MCF 10A (cell line): ENCODE results near the gene NKG7. TPM values are rescaled to one million over a fixed set of nuclear protein-coding genes. Genes with fewer than 3 reads are reported as not detected.

Experiments
- BruUV-seq: library from RNA; stranded (reverse); fragments of 400-500 nt; replicated peaks from 2 replicates; lab custom pipeline; 2021; lab: Mats Ljungman, UMichigan
- CTCF ChIA-PET: fragments of 300-600 bp; sonication (Branson Sonifier 250); formaldehyde crosslinking; extraction: SDS; loops from one replicate; lab custom pipeline; 2021; ENCODE audit warnings: antibody characterized with exemption, inconsistent platforms; lab: Yijun Ruan, JAX
- POLR2A ChIA-PET: fragments of 300-600, 350-650 bp; sonication (Branson Sonifier 250); formaldehyde crosslinking; extraction: SDS; loops from one replicate; lab custom pipeline; 2020; ENCODE audit warnings: antibody characterized with exemption, inconsistent platforms; lab: Yijun Ruan, JAX
- DNase-seq: peaks from one replicate; pipeline ENCODE4 v3.0.0-alpha.2; 2018; ENCODE audit not compliant: unreplicated experiment
- H3K27ac Mint-ChIP-seq: one replicate; pipeline ENCODE4 v1.8.0; 2022; ENCODE audit warnings: mild to moderate bottlenecking, low read depth, mixed read lengths; ENCODE audit not compliant: unreplicated experiment
- H3K27me3 Mint-ChIP-seq: one replicate; pipeline ENCODE4 v1.8.0; 2022; ENCODE audit warnings: mixed read lengths; ENCODE audit not compliant: insufficient read depth, unreplicated experiment
- H3K36me3 Mint-ChIP-seq: one replicate; pipeline ENCODE4 v1.8.0; 2022; ENCODE audit warnings: mild to moderate bottlenecking, moderate library complexity, mixed read lengths; ENCODE audit not compliant: insufficient read depth, unreplicated experiment
- H3K4me1 Mint-ChIP-seq: one replicate; pipeline ENCODE4 v1.8.0; 2022; ENCODE audit warnings: mixed read lengths; ENCODE audit not compliant: insufficient read depth, unreplicated experiment
- H3K4me3 Mint-ChIP-seq: one replicate; pipeline ENCODE4 v1.8.0; 2022; ENCODE audit warnings: mild to moderate bottlenecking, moderate library complexity, mixed read lengths; ENCODE audit not compliant: unreplicated experiment
- H3K9me3 Mint-ChIP-seq: one replicate; pipeline ENCODE4 v1.8.0; 2022; ENCODE audit warnings: mixed read lengths; ENCODE audit not compliant: unreplicated experiment
- CTCF ChIP-seq: fragments of 200-600 bp; IDR thresholded peaks from one replicate; pipeline ENCODE4 v1.8.0; 2022; ENCODE audit warnings: antibody characterized with exemption, mild to moderate bottlenecking; ENCODE audit not compliant: unreplicated experiment
- intact Hi-C: fragments of 100-400 bp; cut with micrococcal nuclease; formaldehyde crosslinking; loops from 2 replicates; pipeline ENCODE4 v1.14.1; 2022
- total RNA-seq: library from RNA; stranded (reverse); gene quantifications from 2 replicates; pipeline ENCODE4 v1.2.3, GENCODE V29; 2022

The NKG7 gene
- total RNA-seq, 1 experiment from 2014 or later: not detected

GRCh38 chr19:51331193-51331592, 41.3 kb downstream of the NKG7 start:
- Mint-ChIP-seq H3K36me3 (peaks cover 7% of the 10 kb centered on the region), H3K4me1 (no peaks in the 10 kb centered on the region), H3K27ac (no peak overlapping the region), H3K9me3 (peaks cover 37% of the 10 kb centered on the region), H3K27me3 (no peaks in the 10 kb centered on the region), H3K4me3 (no peak overlapping the region)
- no TSS peak for BruUV-seq
- intact Hi-C loops: no loop called here
- CTCF ChIA-PET: interaction anchor here (0.6 kb wide), 1 partner anchor 208 kb away, joined by 3 read pairs; no protein-coding TSS in a partner anchor
- TF ChIP-seq CTCF: no peak
- POLR2A ChIA-PET: no interaction called here
- DNase-seq: no peak

GRCh38 chr19:51330366-51330765, 42.1 kb downstream of the NKG7 start:
- Mint-ChIP-seq H3K36me3 (peaks cover 11% of the 10 kb centered on the region), H3K27ac (no peak overlapping the region), H3K4me1 (no peaks in the 10 kb centered on the region), H3K27me3 (no peaks in the 10 kb centered on the region), H3K4me3 (no peak overlapping the region), H3K9me3 (peaks cover 36% of the 10 kb centered on the region)
- intact Hi-C loops: no loop called here
- ChIA-PET POLR2A (no interaction called here), CTCF (interaction anchor here (0.6 kb wide), 1 partner anchor 208 kb away, joined by 3 read pairs; no protein-coding TSS in a partner anchor)
- no peak for DNase-seq
- no TSS peak for BruUV-seq
- no peak for TF ChIP-seq CTCF

GRCh38 chr19:51329411-51329810, 43.0 kb downstream of the NKG7 start:
- ChIA-PET CTCF (no interaction called here), POLR2A (no interaction called here)
- H3K27me3 Mint-ChIP-seq: no peaks in the 10 kb centered on the region
- no TSS peak for BruUV-seq
- H3K36me3 Mint-ChIP-seq: peaks cover 15% of the 10 kb centered on the region
- H3K4me1 Mint-ChIP-seq: no peaks in the 10 kb centered on the region
- H3K27ac Mint-ChIP-seq: no peak overlapping the region
- intact Hi-C loops: no loop called here
- H3K4me3 Mint-ChIP-seq: no peak overlapping the region
- TF ChIP-seq CTCF: no peak
- H3K9me3 Mint-ChIP-seq: peaks cover 34% of the 10 kb centered on the region
- DNase-seq: no peak

GRCh38 chr19:51327066-51328001, 45.1 kb downstream of the NKG7 start:
- Mint-ChIP-seq H3K27me3 (no peaks in the 10 kb centered on the region), H3K9me3 (peaks cover 48% of the 10 kb centered on the region), H3K4me1 (no peaks in the 10 kb centered on the region), H3K4me3 (no peak overlapping the region), H3K27ac (no peak overlapping the region), H3K36me3 (peaks cover 15% of the 10 kb centered on the region)
- ChIA-PET CTCF (interaction anchor here (0.7 to 1.5 kb wide), 2 partner anchors 11 to 429 kb away, joined by 4 to 8 read pairs; no protein-coding TSS in a partner anchor), POLR2A (interaction anchor here (0.7 kb wide), 1 partner anchor 472 kb away, joined by 3 read pairs; no protein-coding TSS in a partner anchor)
- intact Hi-C loops: no loop called here
- TF ChIP-seq CTCF: no peak
- no TSS peak for BruUV-seq
- no peak for DNase-seq
